NCI-H2227 (cell line): ENCODE results near the gene MPZL1.

ENCODE experiments used
- DNase-seq: peaks from one replicate; lab custom pipeline; 2025; ENCODE audit not compliant: unreplicated experiment; lab: John Stamatoyannopoulos, UW

MPZL1 gene

DNA sequence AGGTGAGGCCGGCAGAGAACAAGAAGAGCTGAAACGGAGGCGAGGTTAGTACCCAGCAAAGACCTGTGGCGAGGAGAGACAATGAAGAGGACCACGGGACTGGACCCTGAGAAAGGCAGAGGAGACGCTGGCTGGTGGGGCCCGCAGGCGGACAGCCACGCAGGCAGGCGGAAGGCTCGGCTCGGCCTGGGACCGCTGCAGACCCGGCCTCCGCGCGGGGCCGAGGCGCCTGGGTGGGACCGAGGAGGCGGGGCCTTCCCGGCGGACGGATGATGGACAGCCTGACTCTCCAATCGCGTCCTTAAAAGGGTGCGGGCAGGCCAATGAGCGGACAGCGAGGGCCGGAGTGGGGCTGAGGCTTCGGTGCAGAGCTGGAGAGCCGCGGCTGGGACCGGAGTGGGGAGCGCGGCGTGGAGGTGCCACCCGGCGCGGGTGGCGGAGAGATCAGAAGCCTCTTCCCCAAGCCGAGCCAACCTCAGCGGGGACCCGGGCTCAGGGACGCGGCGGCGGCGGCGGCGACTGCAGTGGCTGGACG is at the start of gene MPZL1:
MPZL1 (plus strand) TSS at position 366 of the 535 bp plus-strand sequence. CDS start 170 bp downstream, outside the sequence.
- DNase-seq = peak; percentile 97

- DNase-seq = no peak
These were observed 49.0 kb upstream of the MPZL1 start for GRCh38 chr1:167672831-167673230.

DNA sequence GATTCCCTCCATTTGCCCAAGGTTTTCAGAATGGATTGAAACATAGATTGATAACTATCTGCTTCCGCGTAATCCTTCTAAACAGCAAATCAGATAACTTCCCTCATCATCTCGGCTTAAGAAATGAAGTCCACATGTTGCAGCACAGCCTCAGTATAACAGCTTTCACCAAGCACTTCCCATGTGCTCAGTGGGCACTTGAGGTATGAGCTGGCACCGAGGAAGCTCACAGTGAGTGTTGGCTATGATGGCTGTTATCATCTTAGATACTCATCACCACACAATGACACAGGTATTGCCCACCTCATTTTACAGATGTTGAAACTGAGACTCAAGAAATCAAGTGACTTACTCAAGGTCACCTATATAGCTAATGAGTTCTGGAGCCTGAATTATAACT is 48.5 kb upstream of the MPZL1 start:
- no peak for DNase-seq

DNA sequence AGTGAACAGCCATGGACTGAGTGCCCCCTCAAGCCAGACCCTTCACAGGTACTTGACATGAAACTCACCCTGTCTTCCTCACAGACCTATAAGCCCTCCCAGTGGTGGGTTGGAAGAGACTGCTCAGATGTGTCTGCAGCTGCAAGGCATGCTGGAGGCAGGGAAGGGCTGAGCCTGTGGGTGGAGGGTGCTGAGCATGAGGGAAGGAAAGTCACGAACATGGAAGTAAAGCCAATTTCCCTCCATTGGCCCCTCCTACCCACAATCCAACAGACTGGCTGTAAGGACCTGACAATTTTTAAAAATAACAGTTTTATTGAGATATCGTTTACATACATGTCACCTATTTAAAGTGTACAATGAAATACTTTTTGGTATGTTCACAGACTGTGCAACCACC is 47.6 kb upstream of the MPZL1 start:
- no peak for DNase-seq

- no peak for DNase-seq
These were observed 46.3 kb upstream of the MPZL1 start for GRCh38 chr1:167675440-167675839.

GRCh38 chr1:167676205-167676915 is 45.4 kb upstream of the MPZL1 start:
- no peak for DNase-seq

GRCh38 chr1:167676916-167677848 is 44.6 kb upstream of the MPZL1 start:
- DNase-seq = no peak

- DNase-seq = no peak
These were observed 43.4 kb upstream of the MPZL1 start for GRCh38 chr1:167678422-167678821.

DNA sequence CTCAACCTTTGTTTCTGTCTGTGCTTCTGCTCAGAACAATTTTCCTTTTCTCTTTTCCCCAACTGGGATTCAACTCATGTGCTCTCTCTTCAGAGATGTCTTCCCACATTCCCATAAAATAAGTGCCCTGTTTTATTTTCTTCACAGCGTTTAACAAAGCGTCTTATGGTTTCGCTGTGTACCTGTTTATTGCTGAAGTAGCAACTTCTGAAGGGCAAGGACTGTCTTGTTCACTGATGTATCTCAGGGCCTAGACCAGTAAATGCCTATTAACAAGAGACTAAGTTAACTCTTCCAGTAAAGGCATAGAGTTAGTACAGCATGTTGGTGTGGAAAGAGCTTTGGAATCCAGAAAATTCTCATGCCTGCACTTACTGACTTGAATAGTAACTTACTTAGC is 42.9 kb upstream of the MPZL1 start:
- no peak for DNase-seq

DNA sequence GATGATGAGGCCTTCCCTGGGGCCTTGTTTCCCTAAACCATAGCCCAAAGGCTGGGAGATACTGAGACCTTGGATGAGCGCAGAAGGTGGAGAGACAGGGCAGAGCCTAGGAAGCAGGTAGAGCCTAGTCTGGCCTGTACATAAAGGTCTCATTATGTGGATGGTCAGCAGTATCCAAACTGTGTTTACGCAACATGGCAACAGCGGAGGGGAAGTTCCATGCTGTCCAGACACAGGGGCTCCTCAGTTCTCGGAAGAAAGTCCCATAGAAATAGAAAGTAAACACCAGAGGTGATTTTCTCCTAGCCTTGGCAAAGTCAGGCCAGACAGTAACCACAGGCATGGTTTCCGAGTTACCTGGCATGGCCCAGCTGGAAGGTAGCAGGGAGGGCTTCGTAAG is 42.1 kb upstream of the MPZL1 start:
- no peak for DNase-seq

GRCh38 chr1:167681024-167681423 is 40.8 kb upstream of the MPZL1 start:
- DNase-seq = no peak

DNA sequence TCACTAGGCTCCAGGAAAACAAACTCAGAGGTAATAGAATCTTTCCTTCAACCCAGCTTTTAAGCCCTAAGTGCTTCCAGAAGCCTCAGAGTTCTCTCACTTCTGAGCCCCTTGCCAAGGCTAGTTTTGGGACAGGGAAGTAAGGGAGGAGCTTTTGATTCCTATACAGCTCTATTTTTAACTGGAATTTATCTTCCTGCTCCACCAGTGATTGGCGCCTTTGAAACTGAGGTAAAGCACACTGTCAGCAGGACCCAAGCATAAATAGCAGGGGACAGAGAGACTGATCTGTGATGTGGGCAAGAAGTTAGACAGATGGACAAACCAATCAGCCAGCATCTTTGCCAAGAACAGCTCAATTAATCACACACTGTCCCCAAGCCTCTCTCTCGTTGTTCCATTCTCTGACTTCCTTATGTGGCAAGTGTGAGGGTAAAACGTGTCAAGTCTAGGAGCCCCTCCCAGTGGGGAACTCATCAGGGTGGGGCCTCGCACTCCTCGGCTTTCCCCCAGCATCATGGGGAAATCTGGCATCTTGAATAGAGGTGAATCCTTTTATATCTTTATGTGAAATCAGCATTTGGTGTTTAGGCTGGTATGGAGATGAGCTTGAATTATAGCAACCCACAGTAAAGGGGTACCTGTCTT is 40.2 kb upstream of the MPZL1 start:
- DNase-seq = no peak

GRCh38 chr1:167683226-167683625 is 38.6 kb upstream of the MPZL1 start:
- no peak for DNase-seq

DNA sequence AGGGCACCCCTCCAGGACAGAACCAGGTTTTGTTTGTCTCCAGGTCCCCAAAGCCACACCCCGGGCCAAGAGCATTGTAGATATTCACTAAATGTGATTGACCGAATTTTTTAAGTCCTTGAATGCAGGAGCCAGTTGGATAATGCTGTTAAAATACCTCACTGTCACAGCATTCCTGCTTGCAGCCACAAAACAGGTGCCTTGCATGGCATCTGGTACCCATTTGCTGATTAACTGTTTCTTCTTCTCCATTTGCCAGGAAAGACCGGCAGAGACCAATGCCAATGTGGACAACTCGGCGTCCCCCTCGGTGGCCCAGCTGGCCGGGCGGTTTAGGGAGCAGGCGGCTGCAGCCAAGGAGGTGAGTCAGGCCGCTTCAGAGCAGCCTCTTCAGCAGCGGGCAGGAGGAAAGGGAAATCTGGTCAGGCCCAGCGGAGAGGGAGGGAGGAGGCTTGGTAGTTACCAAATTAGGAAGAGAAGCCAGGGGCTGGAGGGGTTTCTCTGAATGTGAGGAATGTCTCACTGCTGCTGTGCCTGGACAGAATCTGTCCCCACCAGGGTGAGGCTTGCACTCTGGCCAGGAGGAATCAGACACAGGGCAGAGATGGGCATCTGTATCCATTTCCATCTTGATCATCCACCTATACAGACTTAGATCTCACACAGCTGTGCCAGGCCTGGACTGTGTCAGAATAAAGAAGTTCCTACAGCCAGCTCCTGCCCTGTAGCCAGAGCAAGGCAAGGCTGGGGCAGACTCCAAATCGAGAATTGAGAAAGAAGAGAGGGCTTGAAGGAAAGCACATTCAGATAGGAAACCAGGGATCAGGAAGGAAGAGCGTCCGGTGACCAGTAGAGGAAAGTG is 37.9 kb upstream of the MPZL1 start:
- DNase-seq = no peak

DNA sequence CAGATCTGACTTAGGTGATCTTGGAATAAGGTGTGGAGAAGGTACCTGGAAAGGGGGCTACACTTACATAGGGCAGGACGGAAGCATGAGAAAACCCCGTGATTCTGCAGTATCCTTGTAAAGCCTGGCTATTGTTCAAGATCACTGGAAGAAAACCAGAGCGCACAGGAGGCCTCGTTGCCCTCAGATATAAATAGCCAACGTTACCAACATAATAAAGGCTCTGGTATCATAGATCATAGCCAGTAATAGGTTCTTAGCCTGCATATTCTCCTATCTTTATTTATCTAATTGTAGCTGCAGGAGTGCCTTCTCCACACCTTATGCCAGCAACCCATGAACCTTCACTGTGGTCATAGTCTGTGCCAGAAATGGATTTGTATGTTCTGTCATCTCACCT is 35.9 kb upstream of the MPZL1 start:
- no peak for DNase-seq

- DNase-seq = peak; percentile 91
These were observed 33.8 kb upstream of the MPZL1 start for GRCh38 chr1:167687919-167688519.

GRCh38 chr1:167689567-167689920 is 32.2 kb upstream of the MPZL1 start:
- no peak for DNase-seq

DNA sequence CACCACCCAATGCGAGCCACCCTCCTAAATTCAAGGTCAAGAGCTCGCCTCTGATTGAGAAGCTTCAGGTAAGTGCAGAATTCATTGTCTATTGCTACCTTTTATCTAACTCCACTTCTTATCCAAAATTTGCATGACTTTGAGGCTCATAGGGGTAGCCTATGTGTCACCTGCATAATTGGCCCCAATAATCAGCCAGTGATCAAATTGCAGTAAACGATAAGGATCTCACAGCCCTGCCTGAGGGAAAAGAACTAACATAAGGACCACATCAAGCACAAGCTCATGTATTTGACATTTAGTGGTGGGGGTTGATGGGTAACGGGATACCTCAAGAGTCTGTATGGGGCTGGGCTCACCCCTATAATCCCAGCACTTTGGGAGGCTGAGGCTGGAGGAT is 31.7 kb upstream of the MPZL1 start:
- DNase-seq = no peak

DNA sequence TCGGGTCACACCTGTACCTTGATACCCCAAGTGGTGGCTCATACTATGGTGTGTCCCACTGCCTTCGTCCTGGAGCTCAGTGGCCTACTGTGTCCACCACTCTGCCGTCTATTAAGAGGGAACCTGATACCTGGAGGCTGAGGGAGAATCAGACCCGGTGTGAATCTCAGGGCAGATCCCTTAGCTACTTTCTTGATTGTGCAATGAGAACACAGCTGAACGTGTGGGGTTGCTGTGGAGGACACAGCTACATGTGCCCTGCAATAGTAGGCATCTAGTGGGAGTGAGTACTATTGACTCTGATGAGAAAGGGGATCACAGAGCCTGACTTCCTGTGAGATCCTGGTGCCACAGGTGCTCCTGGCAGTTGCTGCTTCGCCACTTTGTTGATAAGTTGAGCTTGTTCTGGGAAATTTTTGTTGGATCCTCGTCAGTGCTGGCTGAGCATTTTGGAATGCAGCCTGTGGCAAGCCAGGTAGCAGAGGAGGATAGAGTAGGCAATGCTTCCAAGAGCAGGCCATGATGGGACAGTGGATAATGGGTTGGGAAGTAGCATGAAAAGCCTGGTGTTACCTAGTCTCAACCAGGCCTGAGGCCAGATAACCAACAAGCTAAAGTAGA is 28.2 kb upstream of the MPZL1 start:
- DNase-seq = no peak

GRCh38 chr1:167694691-167695090 is 27.1 kb upstream of the MPZL1 start:
- no peak for DNase-seq
